Activated CD8-positive, alpha-beta T cell treated with anti-CD3 and anti-CD28 coated beads for 36 hours (primary cell): ENCODE data around the gene ELAPOR2. TPM values are rescaled to one million over a fixed set of nuclear protein-coding genes. Genes with fewer than 3 reads are reported as not detected.
A peak's percentile ranks its signal among the peaks of the same experiment; 100 is the strongest.
"Not testable (repeated sequence)": the region's sequence is repeated elsewhere in the genome, so short reads cannot be mapped to it uniquely, and the experiment has no call there.

Experiments
- ATAC-seq: fragments of 200-7000 bp; cut with Tn5 transposase; one replicate; pipeline ENCODE4 v1.10.0; 2021; ENCODE audit warnings: mild to moderate bottlenecking, moderate library complexity
- CTCF ChIA-PET: fragments of 350-600 bp; sonication (Branson Sonifier 250); formaldehyde crosslinking; loops from one replicate; lab custom pipeline; 2021; ENCODE audit warnings: antibody characterized with exemption; lab: Charles Lee
- POLR2A ChIA-PET: fragments of 350-600 bp; sonication (Branson Sonifier 250); formaldehyde crosslinking; loops from one replicate; lab custom pipeline; 2021; ENCODE audit warnings: antibody characterized with exemption; lab: Charles Lee
- DNase-seq: peaks from one replicate; pipeline ENCODE4 v3.0.0-alpha.2; 2020
- H3K27ac Mint-ChIP-seq: one replicate; pipeline ENCODE4 v1.8.0; 2021; ENCODE audit warnings: mild to moderate bottlenecking, mixed read lengths
- H3K27me3 Mint-ChIP-seq: one replicate; pipeline ENCODE4 v1.8.0; 2021; ENCODE audit warnings: mixed read lengths
- H3K36me3 Mint-ChIP-seq: one replicate; pipeline ENCODE4 v1.8.0; 2021; ENCODE audit warnings: low read depth, mixed read lengths
- H3K4me1 Mint-ChIP-seq: one replicate; pipeline ENCODE4 v1.8.0; 2021; ENCODE audit warnings: low read depth, mixed read lengths
- H3K4me3 Mint-ChIP-seq: one replicate; pipeline ENCODE4 v1.8.0; 2021; ENCODE audit warnings: mild to moderate bottlenecking, moderate library complexity, mixed read lengths
- H3K9me3 Mint-ChIP-seq: one replicate; pipeline ENCODE4 v1.8.0; 2021; ENCODE audit warnings: mixed read lengths
- intact Hi-C: fragments of 100-400 bp; cut with micrococcal nuclease; formaldehyde crosslinking; loops from one replicate; pipeline ENCODE4 v1.10.0; 2022
- total RNA-seq, 2 experiments: library from RNA; stranded (reverse); gene quantifications; one replicate each; pipeline ENCODE4 v1.2.3, GENCODE V29; 2021
- TF ChIP-seq, protein P1 (sequence below): fragments of 200-600 bp; IDR thresholded peaks from one replicate; pipeline ENCODE4 v1.8.0; 2022; ENCODE audit warnings: antibody characterized with exemption, mild to moderate bottlenecking

The ELAPOR2 gene
- total RNA-seq, 2 experiments from 2014 or later, result 2.8 to 3.1 TPM

DNA sequence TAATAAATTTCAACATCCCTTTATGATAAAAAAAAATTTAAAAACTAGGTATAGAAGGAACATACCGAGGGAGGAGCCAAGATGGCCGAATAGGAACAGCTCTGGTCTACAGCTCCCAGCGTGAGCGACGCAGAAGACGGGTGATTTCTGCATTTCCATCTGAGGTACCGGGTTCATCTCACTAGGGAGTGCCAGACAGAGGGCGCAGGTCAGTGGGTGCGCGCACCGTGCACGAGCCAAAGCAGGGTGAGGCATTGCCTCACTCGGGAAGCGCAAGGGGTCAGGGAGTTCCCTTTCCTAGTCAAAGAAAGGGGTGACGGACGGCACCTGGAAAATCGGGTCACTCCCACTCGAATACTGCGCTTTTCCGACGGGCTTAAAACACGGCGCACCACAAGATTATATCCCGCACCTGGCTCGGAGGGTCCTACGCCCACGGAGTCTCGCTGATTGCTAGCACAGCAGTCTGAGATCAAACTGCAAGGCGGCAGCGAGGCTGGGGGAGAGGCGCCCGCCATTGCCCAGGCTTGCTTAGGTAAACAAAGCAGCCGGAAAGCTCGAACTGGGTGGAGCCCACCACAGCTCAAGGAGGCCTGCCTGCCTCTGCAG is 19.7 kb downstream of the ELAPOR2 start:
- POLR2A ChIA-PET, CTCF ChIA-PET, H3K36me3 Mint-ChIP-seq, H3K4me1 Mint-ChIP-seq, H3K9me3 Mint-ChIP-seq, intact Hi-C loops, ATAC-seq, H3K27me3 Mint-ChIP-seq: not testable (repeated sequence)
- Mint-ChIP-seq H3K4me3 (peak overlapping the region; percentile 65), H3K27ac (peak overlapping the region; percentile 66)
- DNase-seq, result peak; percentile 26

DNA sequence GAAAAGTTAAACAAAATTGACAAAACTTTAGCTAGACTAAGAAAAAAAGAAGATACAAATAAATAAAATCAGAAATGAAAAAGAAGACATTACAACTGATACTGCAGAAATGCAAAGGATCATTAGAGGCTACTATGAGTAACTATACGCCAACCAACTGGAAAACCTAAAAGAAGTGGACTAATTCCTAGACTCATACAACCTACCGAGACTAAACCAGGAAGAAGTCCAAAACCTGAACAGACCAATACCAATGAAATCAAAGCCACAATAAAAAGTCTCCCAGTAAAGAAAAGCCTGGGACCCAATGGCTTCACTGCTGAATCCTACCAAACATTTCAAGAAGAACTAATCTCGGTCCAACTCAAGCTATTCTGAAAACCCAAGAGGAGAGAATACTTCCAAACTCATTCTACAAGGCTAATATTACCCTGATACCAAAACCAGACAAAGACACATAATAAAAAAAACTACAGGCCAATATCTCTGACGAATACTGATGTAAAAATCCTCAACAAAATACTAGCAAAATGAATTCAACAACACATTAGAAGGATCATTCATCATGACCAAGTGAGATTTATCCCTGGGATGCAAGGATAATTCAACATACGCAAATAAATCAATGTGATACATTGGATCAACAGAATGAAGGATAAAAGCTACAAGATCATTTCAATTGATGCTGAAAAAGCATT is 20.3 kb downstream of the ELAPOR2 start:
- CTCF ChIA-PET, result no interaction called here
- TF ChIP-seq, protein P1, sequence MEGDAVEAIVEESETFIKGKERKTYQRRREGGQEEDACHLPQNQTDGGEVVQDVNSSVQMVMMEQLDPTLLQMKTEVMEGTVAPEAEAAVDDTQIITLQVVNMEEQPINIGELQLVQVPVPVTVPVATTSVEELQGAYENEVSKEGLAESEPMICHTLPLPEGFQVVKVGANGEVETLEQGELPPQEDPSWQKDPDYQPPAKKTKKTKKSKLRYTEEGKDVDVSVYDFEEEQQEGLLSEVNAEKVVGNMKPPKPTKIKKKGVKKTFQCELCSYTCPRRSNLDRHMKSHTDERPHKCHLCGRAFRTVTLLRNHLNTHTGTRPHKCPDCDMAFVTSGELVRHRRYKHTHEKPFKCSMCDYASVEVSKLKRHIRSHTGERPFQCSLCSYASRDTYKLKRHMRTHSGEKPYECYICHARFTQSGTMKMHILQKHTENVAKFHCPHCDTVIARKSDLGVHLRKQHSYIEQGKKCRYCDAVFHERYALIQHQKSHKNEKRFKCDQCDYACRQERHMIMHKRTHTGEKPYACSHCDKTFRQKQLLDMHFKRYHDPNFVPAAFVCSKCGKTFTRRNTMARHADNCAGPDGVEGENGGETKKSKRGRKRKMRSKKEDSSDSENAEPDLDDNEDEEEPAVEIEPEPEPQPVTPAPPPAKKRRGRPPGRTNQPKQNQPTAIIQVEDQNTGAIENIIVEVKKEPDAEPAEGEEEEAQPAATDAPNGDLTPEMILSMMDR, result no peak
- H3K4me3 Mint-ChIP-seq, result peak overlapping the region; percentile 65
- no peaks in the 10 kb centered on the region for H3K4me1 Mint-ChIP-seq
- POLR2A ChIA-PET, result no interaction called here
- intact Hi-C loops, result no loop called here
- peaks cover 3% of the 10 kb centered on the region for H3K27me3 Mint-ChIP-seq
- H3K9me3 Mint-ChIP-seq, result no peaks in the 10 kb centered on the region
- DNase-seq (no peak), ATAC-seq (no peak)
- H3K36me3 Mint-ChIP-seq, result no peaks in the 10 kb centered on the region
- H3K27ac Mint-ChIP-seq, result peak overlapping the region; percentile 66

DNA sequence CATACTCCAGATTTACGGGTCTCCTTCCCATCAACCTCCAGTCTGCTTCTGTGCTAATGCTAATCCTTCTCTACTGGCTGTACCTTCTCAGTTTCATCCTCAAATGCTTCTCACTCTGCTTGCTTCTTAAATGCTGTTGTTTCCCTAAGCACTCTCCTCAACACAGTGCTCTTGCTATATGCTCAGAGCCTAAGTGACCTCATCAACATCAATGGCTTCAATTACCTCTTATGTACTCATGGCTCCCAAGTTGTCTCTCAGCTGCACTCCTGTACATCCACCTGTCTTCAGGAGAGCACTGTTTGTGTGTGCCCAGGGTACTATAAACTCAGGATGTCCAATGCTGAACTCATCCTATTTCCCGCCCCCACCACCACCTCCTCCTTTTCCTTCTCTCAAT is 22.5 kb downstream of the ELAPOR2 start:
- Mint-ChIP-seq H3K27ac (no peak overlapping the region), H3K4me1 (no peaks in the 10 kb centered on the region), H3K27me3 (peaks cover 7% of the 10 kb centered on the region), H3K4me3 (no peak overlapping the region), H3K36me3 (no peaks in the 10 kb centered on the region), H3K9me3 (no peaks in the 10 kb centered on the region)
- ChIA-PET CTCF (interaction anchor here (0.8 to 1.1 kb wide), 2 partner anchors 21 to 61 kb away, joined by 3 read pairs; no protein-coding TSS in a partner anchor), POLR2A (no interaction called here)
- ATAC-seq (no peak), DNase-seq (no peak)
- intact Hi-C loops, result no loop called here
- TF ChIP-seq, protein P1, result no peak

DNA sequence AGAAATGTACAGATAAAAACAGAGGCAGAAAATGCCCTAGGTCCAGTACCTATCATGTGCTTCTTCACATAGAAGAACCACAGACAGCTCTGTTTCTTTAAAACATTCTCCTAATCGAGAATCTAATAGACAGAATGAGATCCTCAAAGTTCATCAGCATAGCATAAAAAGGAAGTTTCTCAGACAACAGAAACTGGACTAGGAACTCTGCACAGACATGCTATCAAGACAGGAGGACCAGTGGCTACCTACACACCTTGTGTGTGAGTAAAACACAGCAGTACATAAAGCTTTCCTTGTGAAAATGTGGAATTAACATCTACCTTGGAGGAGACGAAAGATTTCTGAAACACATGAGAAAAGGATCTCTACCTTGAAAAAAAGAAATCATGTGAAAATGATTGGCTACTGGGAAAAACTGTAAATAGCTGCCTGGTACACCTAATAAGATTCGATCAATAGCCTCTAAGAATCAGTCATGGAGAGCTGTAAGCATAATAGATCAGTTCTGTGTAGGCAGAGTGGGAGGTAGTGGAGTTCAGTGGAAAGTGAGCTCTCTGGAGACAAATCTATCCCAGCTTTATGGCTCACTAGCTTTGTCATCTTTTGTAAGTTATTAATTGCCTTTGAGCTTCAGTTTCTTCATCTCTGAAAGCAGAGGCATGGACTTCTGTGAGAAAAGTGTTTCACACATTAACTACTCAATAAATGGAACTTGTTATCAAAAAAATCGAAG is 26.7 kb downstream of the ELAPOR2 start:
- DNase-seq, result no peak
- no peak for ATAC-seq
- Mint-ChIP-seq H3K9me3 (peaks cover 8% of the 10 kb centered on the region), H3K4me3 (no peak overlapping the region), H3K27me3 (peaks cover 8% of the 10 kb centered on the region), H3K27ac (no peak overlapping the region), H3K36me3 (peaks cover 2% of the 10 kb centered on the region), H3K4me1 (no peaks in the 10 kb centered on the region)
- POLR2A ChIA-PET, result no interaction called here
- TF ChIP-seq, protein P1, result no peak
- intact Hi-C loops, result no loop called here
- CTCF ChIA-PET, result interaction anchor here (0.9 to 1.4 kb wide), 2 partner anchors 27 to 30 kb away, joined by 3 read pairs; partner anchors contain the start of gene ELAPOR2

DNA sequence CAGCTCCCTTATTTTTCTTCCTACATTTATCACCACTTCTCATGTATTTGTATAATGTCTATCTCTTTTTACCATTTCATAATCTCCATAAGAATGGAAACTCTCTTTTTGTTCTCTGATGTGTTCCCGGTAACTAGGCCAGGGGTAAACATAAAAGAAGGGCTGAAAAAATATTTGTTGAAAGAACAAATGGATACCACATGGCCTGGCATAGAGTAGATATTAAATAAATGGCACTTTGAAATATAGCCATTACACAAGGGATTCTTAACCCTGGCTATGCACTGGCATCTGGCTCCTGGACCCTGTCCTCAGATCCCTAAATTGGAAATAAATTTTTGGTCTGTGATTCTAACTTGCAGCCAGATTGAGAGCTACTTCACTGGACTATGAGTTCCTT is 30.4 kb downstream of the ELAPOR2 start:
- Mint-ChIP-seq H3K4me1 (no peaks in the 10 kb centered on the region), H3K9me3 (peaks cover 8% of the 10 kb centered on the region), H3K27me3 (peaks cover 10% of the 10 kb centered on the region), H3K27ac (no peak overlapping the region), H3K36me3 (peaks cover 4% of the 10 kb centered on the region), H3K4me3 (no peak overlapping the region)
- TF ChIP-seq, protein P1, result no peak
- intact Hi-C loops, result no loop called here
- DNase-seq (no peak), ATAC-seq (no peak)
- CTCF ChIA-PET, result interaction anchor here (1.2 kb wide), 1 partner anchor 119 kb away, joined by 3 read pairs; no protein-coding TSS in a partner anchor
- POLR2A ChIA-PET, result no interaction called here
